ENCODE data around the gene TCERG1L.

The TCERG1L gene

GRCh38 chr10:131204406-131205152 lies 106.9 kb downstream of the TCERG1L start:
- no peak for DNase-seq

DNA sequence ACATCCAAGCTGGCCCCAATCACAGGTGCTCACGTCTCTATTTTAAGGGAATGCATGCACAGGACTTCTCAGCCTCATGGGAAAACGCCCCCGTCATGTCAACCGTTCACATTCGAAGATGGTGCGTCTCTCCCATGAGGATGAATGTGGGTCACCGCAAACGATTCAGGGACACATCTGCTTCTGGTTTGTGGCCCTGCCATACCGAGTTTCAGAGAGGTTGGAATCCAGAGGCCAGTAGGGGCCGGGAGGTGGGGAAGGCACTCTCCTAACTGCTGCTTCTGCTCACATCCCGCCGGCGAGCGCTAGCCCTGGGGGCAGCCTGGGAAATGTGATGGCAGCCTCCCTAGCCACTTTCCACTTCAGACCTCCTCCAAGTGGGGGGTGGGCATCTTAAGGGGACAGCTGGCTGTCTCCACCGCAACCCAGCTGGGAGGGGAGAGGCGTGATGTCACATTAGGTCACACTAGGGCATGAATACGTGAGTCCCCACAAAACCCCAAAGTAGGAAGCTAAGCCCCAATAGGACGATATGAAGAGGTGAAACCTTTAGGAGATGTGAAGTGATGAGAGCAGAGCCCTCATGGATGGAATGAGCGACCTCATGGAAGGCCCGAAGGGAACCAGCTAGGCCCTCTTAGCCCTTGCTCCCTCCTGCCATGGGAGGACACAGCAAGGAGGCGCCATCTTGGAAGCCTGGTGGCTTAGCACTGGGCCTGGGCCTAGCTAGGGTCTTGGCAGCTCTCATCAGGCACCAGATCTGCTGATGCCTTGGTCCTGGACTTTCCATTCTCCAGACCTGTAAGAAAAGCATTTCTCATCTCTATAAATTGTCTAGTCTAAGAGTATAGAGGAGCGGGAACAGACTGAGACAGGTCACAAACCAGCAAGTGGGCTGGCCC lies 107.8 kb downstream of the TCERG1L start:
- DNase-seq = no peak

DNA sequence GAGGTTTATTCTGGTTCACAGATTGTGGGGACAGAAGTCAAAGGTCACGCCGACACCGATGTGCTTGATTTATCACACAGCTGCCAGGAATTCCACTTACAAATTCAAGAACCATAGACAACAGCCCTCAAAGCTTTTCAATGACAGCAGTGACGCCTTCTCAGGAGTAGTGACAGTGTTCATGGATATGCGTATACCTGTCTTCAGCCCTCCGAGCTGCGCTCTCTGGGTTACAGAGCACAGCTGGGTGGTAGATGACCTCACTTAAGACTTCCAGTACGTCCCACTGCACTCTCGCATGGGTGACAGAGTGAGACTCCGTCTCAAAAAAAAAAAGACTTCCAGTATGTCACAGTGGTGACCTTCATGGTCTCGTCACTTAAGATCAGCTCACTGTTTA lies 108.5 kb downstream of the TCERG1L start:
- DNase-seq = no peak

- DNase-seq = no peak
Observed at GRCh38 chr10:131201741-131202515, 109.6 kb downstream of the TCERG1L start.

DNA sequence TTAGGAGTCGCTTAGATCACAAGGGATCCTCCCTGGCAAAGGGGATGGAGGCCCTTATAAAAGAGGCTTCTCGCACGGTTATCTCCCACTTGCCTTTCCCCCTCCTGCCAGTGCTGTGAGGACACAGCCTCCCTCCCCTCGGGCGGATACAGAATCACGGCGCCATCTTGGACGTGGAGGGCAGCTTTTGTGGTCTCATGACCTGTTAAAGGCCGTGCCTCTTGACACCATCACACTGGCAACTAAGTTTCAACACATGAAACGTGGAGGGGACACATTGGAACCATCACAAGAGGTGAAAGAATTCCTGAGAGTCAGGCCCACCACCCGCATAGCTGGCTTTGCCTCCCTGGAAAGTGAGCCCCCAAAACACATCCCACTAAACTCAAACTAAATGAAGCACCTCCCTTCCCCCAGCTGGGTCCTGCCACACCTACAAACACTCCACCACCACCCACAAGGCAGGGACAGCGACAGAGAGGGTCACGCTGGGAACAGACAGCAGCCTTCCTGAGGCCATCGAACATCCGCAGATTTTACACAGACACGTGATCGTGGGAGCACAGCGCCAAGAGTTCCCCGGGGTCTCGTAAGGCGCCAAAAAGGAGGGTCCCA lies 110.6 kb downstream of the TCERG1L start:
- DNase-seq = no peak

GRCh38 chr10:131199646-131200045 lies 111.9 kb downstream of the TCERG1L start:
- DNase-seq = no peak

DNA sequence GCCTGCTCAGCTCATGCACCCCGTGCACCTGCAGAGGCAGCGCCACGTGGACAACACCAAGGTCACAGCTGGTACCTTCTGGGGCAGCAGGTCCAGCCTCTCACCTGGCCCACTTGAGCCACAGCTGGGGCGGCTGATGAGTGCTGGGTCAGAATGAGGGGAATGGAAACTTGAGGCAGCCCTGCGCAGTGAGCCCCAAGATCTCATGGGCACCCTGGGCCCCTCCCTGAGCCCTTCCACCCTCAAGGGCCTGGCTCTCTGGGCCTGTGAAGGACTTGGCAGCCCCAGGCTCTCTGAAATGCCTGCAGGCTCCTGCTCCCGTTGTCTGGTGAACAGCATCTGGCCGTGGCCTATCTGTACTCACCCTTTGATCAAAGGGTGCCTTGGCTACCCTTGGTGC lies 112.7 kb downstream of the TCERG1L start:
- no peak for DNase-seq

GRCh38 chr10:131198401-131198800 lies 113.1 kb downstream of the TCERG1L start:
- DNase-seq = no peak

DNA sequence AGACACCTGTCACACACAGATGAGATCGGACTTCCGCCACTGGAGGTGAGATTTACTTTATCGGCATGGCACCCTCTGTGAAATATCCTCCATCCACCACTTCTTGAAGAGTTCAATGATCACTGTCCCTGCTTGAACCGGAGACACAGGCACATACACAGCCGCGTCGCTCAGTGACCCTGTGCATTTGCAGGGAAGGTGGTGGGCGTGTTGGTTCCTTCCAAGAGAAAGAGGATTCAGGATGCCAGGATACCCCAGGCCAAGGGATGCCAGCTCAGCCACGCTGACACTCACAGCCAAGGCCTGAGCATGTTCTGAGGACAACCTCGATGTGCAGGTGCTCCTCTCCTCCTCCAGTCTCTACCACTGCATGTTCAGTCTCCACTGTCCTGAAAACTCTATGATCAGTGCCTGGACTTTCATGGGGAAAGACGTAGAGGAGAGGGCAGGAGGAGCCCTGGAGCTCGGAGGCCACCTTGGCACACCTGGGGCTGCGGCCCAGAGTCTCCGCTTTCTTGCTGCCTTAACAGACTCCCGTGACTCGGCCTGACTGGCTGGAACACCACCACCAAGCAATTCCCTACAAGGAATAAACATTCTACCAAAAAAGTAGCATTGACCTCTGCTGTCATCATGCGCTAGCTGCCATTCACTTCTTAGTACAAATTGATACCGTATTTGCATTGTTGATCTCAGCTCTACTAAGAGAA lies 115.2 kb downstream of the TCERG1L start:
- no peak for DNase-seq

- no peak for DNase-seq
Observed at GRCh38 chr10:131195558-131196159, 115.9 kb downstream of the TCERG1L start.

- no peak for DNase-seq
Observed at GRCh38 chr10:131195116-131195515, 116.4 kb downstream of the TCERG1L start.

DNA sequence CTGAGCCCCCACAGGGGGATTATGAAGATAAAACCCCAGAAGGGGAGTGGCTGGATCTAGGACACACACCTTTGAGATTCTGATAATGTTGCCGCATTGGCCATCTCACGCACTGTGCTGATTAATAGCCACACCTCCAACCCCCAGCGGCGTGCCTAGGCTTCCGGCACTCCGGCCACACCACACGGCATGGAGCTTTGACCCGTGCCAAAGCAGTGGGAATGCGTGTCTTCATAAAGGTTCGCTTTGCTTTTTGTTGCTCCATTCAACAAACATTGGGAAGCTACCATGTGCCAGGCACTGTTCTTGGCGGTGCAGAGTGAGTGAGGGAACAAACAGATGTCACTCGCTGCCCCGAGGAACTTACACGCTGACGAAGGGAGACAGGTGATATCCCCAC lies 117.6 kb downstream of the TCERG1L start:
- DNase-seq = no peak

DNA sequence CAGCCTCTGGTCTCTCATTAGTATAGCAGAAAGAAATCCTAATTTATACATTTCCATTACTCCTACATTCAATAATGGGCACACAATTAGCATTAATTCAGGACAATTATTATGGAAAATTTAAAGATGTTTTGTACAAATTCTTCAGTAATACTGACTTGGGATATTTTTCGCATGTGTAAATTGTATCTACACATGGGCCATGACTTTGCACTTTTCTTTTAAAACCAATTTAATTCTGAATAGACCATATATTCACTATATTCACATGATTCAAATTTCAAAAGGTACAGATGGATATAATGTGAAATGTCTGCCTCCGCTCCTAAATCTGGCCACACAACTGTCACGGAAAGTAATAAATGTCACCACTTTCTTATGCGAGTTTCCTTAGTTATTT lies 123.0 kb downstream of the TCERG1L start:
- no peak for DNase-seq

GRCh38 chr10:131187926-131188325 lies 123.6 kb downstream of the TCERG1L start:
- DNase-seq = no peak

GRCh38 chr10:131187274-131187673 lies 124.2 kb downstream of the TCERG1L start:
- no peak for DNase-seq

DNA sequence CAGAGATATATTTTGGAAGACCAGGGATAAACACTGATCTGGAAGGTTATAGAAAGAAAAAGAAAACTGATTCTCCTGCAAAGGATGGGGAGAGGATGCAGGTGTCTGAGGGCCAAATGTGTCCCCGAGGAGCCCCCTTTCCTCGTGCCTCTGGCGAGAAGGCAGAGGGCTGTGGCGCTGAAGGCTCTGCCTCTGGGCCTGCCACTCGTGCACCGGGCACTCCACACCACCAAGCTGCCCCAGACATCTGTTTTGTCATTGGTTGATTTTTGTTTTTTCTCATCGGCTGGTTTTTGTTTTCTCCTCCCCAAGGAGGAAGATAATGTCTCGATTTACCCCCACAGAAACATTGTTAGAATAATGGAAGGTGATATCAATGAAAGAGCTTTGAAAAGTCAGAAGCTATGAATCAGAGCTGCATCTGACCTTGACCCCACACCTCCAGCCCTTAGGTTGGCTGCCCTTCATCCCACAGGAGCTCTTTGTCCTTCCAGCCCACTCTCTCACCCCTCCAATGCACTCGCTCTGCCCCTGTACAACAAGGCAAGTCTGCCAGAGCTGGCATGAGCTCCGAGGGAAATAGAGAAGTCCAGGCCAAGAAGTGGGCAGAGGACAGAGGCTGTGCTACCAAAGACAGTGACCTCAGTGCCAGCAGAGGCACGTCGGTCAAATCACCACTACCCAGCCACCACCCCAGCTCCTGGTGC lies 124.8 kb downstream of the TCERG1L start:
- DNase-seq = no peak

GRCh38 chr10:131184503-131184902 lies 127.0 kb downstream of the TCERG1L start:
- DNase-seq = no peak

DNA sequence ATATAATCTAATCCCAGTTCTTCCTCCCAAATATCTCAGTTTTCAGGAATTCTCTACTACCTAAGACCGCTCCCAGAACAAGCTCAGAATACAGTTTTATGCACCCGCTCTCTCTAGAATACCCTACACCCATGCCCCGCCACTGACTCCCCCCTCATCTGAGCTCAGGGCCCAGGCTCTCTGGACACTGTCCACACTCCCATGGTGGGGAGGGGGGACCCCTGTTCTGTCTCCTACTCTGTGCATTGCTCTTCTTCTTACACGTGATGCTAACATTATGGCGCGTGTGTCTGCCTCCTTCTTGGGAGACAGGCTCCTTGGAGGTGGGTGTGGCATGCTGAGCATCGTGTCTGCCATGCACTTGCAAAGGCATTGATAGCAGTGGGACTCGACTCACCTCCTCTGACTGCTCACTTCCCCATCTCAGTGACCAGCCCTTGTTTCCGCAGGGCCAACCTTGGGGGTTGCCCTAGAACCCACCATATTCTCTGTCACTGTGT lies 127.9 kb downstream of the TCERG1L start:
- no peak for DNase-seq

- DNase-seq = no peak
Observed at GRCh38 chr10:131181456-131181855, 130.1 kb downstream of the TCERG1L start.

DNA sequence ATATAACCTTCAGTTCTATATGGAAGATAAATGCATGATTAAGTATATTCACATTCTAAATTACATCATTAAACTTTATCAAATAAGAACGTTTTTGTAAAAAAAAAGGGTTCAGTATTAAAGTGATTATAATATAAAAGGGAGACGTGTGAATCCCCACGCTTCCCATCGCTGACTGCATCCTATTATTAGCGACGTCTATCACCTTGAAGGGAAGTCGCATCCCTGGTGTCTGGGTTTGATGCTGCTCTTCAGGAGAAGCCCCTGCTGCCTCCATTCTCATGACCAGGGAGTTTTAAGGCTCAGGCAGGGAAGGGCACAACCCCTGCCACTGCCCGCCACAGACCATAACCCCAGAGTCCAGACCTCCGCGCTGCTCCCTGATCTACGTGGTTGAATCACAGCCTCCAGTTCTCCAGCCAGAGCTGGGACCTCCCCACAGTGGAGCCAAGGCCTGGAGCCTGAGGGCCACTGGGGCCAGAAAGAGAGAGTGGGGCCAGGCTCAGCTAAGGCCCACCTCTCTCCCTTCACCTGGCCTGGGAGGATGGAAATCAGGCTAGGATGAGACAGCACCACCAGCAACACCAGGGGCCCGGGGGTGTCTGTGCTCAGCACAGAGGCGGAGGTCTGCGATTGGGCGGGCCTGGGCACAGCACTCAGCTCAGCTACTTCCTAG lies 130.6 kb downstream of the TCERG1L start:
- DNase-seq = no peak

All from NCI-H1092 (cell line).